Activated CD4-positive, alpha-beta T cell treated with anti-CD3 and anti-CD28 coated beads, Interleukin-2, amount 10 ng/mL, durations not matched to agents 24 days and 14 days (primary cell): ENCODE results near the gene PTCSC3. TPM values are rescaled to one million over a fixed set of nuclear protein-coding genes. Genes with fewer than 3 reads are reported as not detected.

ENCODE experiments used
- DNase-seq: peaks from one replicate; pipeline ENCODE4 v3.0.0; 2022
- H3K27ac Mint-ChIP-seq: one replicate; pipeline ENCODE4 v1.8.0; 2022; ENCODE audit warnings: mild to moderate bottlenecking, mixed read lengths
- H3K27me3 Mint-ChIP-seq: one replicate; pipeline ENCODE4 v1.8.0; 2022; ENCODE audit warnings: mixed read lengths
- H3K36me3 Mint-ChIP-seq: one replicate; pipeline ENCODE4 v1.8.0; 2022; ENCODE audit warnings: low read depth, mild to moderate bottlenecking, mixed read lengths
- H3K4me1 Mint-ChIP-seq: one replicate; pipeline ENCODE4 v1.8.0; 2021; ENCODE audit warnings: mixed read lengths
- H3K4me3 Mint-ChIP-seq: one replicate; pipeline ENCODE4 v1.8.0; 2022; ENCODE audit warnings: mild to moderate bottlenecking, moderate library complexity, mixed read lengths
- H3K9me3 Mint-ChIP-seq: one replicate; pipeline ENCODE4 v1.8.0; 2021; ENCODE audit warnings: mixed read lengths
- intact Hi-C: fragments of 100-400 bp; cut with micrococcal nuclease; formaldehyde crosslinking; loops from one replicate; pipeline ENCODE4 v1.15.1; 2023
- total RNA-seq: library from RNA; stranded (reverse); gene quantifications from 2 replicates; pipeline ENCODE4 v1.2.3, GENCODE V29; 2022

Gene PTCSC3
- total RNA-seq, 1 donor from 2014 or later: not detected

GRCh38 chr14:36207500-36207899 is 31.0 kb upstream of the PTCSC3 start:
- Mint-ChIP-seq H3K27ac (no peak overlapping the region), H3K4me3 (no peak overlapping the region), H3K36me3 (no peaks in the 10 kb centered on the region), H3K9me3 (no peaks in the 10 kb centered on the region), H3K27me3 (peaks cover 2% of the 10 kb centered on the region), H3K4me1 (no peaks in the 10 kb centered on the region)
- no peak for DNase-seq
- intact Hi-C loops: loop anchor here (5.0 kb wide), 1 partner anchor 165 kb away; no protein-coding TSS in a partner anchor

- H3K27me3 Mint-ChIP-seq: peaks cover 2% of the 10 kb centered on the region
- intact Hi-C loops: loop anchor here (5.0 kb wide), 1 partner anchor 168 kb away; no protein-coding TSS in a partner anchor
- H3K27ac Mint-ChIP-seq: no peak overlapping the region
- no peaks in the 10 kb centered on the region for H3K36me3 Mint-ChIP-seq
- no peak overlapping the region for H3K4me3 Mint-ChIP-seq
- H3K4me1 Mint-ChIP-seq: no peaks in the 10 kb centered on the region
- no peak for DNase-seq
- H3K9me3 Mint-ChIP-seq: no peaks in the 10 kb centered on the region
Measured at GRCh38 chr14:36204461-36205073, 28.0 kb upstream of the PTCSC3 start.

GRCh38 chr14:36198378-36198777 is 21.9 kb upstream of the PTCSC3 start:
- no peaks in the 10 kb centered on the region for H3K36me3 Mint-ChIP-seq

GRCh38 chr14:36194663-36195062 is 18.1 kb upstream of the PTCSC3 start:
- intact Hi-C loops: no loop called here
- Mint-ChIP-seq H3K36me3 (no peaks in the 10 kb centered on the region), H3K27me3 (peaks cover 6% of the 10 kb centered on the region)

More at GRCh38 chr14:36198378-36198777, 21.9 kb upstream of the PTCSC3 start:
- Mint-ChIP-seq H3K27ac (no peak overlapping the region), H3K4me3 (no peak overlapping the region), H3K9me3 (no peaks in the 10 kb centered on the region), H3K4me1 (no peaks in the 10 kb centered on the region), H3K27me3 (peaks cover 4% of the 10 kb centered on the region)
- no peak for DNase-seq
- intact Hi-C loops: no loop called here

GRCh38 chr14:36192530-36192929 is 16.0 kb upstream of the PTCSC3 start:
- Mint-ChIP-seq H3K9me3 (no peaks in the 10 kb centered on the region), H3K36me3 (no peaks in the 10 kb centered on the region), H3K4me1 (no peaks in the 10 kb centered on the region), H3K4me3 (no peak overlapping the region), H3K27ac (no peak overlapping the region), H3K27me3 (peaks cover 2% of the 10 kb centered on the region)
- intact Hi-C loops: no loop called here
- DNase-seq: no peak

More at GRCh38 chr14:36194663-36195062, 18.1 kb upstream of the PTCSC3 start:
- Mint-ChIP-seq H3K27ac (no peak overlapping the region), H3K4me3 (no peak overlapping the region), H3K4me1 (no peaks in the 10 kb centered on the region), H3K9me3 (no peaks in the 10 kb centered on the region)
- DNase-seq: no peak

GRCh38 chr14:36183402-36183801 is 6.9 kb upstream of the PTCSC3 start:
- H3K27me3 Mint-ChIP-seq: no peaks in the 10 kb centered on the region
- no peaks in the 10 kb centered on the region for H3K36me3 Mint-ChIP-seq
- DNase-seq: no peak
- intact Hi-C loops: no loop called here
- no peak overlapping the region for H3K27ac Mint-ChIP-seq
- H3K4me1 Mint-ChIP-seq: no peaks in the 10 kb centered on the region
- H3K9me3 Mint-ChIP-seq: no peaks in the 10 kb centered on the region
- H3K4me3 Mint-ChIP-seq: no peak overlapping the region

GRCh38 chr14:36181417-36181816 is 4.9 kb upstream of the PTCSC3 start:
- H3K27me3 Mint-ChIP-seq: no peaks in the 10 kb centered on the region
- intact Hi-C loops: no loop called here
- DNase-seq: no peak
- no peak overlapping the region for H3K4me3 Mint-ChIP-seq
- no peaks in the 10 kb centered on the region for H3K36me3 Mint-ChIP-seq
- H3K4me1 Mint-ChIP-seq: no peaks in the 10 kb centered on the region
- H3K9me3 Mint-ChIP-seq: no peaks in the 10 kb centered on the region
- no peak overlapping the region for H3K27ac Mint-ChIP-seq

GRCh38 chr14:36177489-36177888 is 967 bp upstream of the PTCSC3 start:
- H3K9me3 Mint-ChIP-seq: no peaks in the 10 kb centered on the region
- H3K27ac Mint-ChIP-seq: no peak overlapping the region
- DNase-seq: no peak
- no peaks in the 10 kb centered on the region for H3K4me1 Mint-ChIP-seq
- no peak overlapping the region for H3K4me3 Mint-ChIP-seq
- H3K27me3 Mint-ChIP-seq: peaks cover 10% of the 10 kb centered on the region
- no peaks in the 10 kb centered on the region for H3K36me3 Mint-ChIP-seq
- intact Hi-C loops: no loop called here

GRCh38 chr14:36174767-36175424 is 1.6 kb downstream of the PTCSC3 start:
- Mint-ChIP-seq H3K27me3 (peaks cover 16% of the 10 kb centered on the region), H3K4me3 (no peak overlapping the region), H3K9me3 (no peaks in the 10 kb centered on the region), H3K27ac (no peak overlapping the region), H3K4me1 (no peaks in the 10 kb centered on the region), H3K36me3 (no peaks in the 10 kb centered on the region)
- no peak for DNase-seq
- intact Hi-C loops: no loop called here

- H3K36me3 Mint-ChIP-seq: no peaks in the 10 kb centered on the region
- no peaks in the 10 kb centered on the region for H3K9me3 Mint-ChIP-seq
- intact Hi-C loops: no loop called here
- no peak overlapping the region for H3K4me3 Mint-ChIP-seq
- H3K27ac Mint-ChIP-seq: no peak overlapping the region
- no peaks in the 10 kb centered on the region for H3K4me1 Mint-ChIP-seq
- H3K27me3 Mint-ChIP-seq: peaks cover 16% of the 10 kb centered on the region
- DNase-seq: no peak
Measured at GRCh38 chr14:36173161-36173560, 3.4 kb downstream of the PTCSC3 start.

- no peaks in the 10 kb centered on the region for H3K4me1 Mint-ChIP-seq
- H3K36me3 Mint-ChIP-seq: no peaks in the 10 kb centered on the region
- peaks cover 16% of the 10 kb centered on the region for H3K27me3 Mint-ChIP-seq
Measured at GRCh38 chr14:36171607-36172006, 4.9 kb downstream of the PTCSC3 start.

GRCh38 chr14:36167431-36167830 is 9.1 kb downstream of the PTCSC3 start:
- intact Hi-C loops: no loop called here
- H3K9me3 Mint-ChIP-seq: no peaks in the 10 kb centered on the region
- H3K36me3 Mint-ChIP-seq: no peaks in the 10 kb centered on the region
- DNase-seq: no peak
- H3K27ac Mint-ChIP-seq: no peak overlapping the region
- H3K4me3 Mint-ChIP-seq: no peak overlapping the region
- no peaks in the 10 kb centered on the region for H3K4me1 Mint-ChIP-seq
- peaks cover 5% of the 10 kb centered on the region for H3K27me3 Mint-ChIP-seq

More at GRCh38 chr14:36171607-36172006, 4.9 kb downstream of the PTCSC3 start:
- no peak overlapping the region for H3K4me3 Mint-ChIP-seq
- no peaks in the 10 kb centered on the region for H3K9me3 Mint-ChIP-seq
- DNase-seq: no peak
- H3K27ac Mint-ChIP-seq: no peak overlapping the region
- intact Hi-C loops: no loop called here

GRCh38 chr14:36163451-36163850 is 13.1 kb downstream of the PTCSC3 start:
- intact Hi-C loops: no loop called here
- Mint-ChIP-seq H3K9me3 (no peaks in the 10 kb centered on the region), H3K4me1 (no peaks in the 10 kb centered on the region), H3K36me3 (no peaks in the 10 kb centered on the region), H3K27me3 (no peaks in the 10 kb centered on the region), H3K4me3 (no peak overlapping the region), H3K27ac (no peak overlapping the region)
- DNase-seq: no peak

GRCh38 chr14:36162267-36162666 is 14.3 kb downstream of the PTCSC3 start:
- H3K27me3 Mint-ChIP-seq: no peaks in the 10 kb centered on the region
- DNase-seq: no peak
- no peaks in the 10 kb centered on the region for H3K9me3 Mint-ChIP-seq
- no peaks in the 10 kb centered on the region for H3K4me1 Mint-ChIP-seq
- no peaks in the 10 kb centered on the region for H3K36me3 Mint-ChIP-seq
- intact Hi-C loops: no loop called here
- no peak overlapping the region for H3K27ac Mint-ChIP-seq
- no peak overlapping the region for H3K4me3 Mint-ChIP-seq
